HUDEP-2 (cell line): ENCODE data around the gene CSPG5.

ENCODE experiments used
- DNase-seq, 76 experiments: peaks; one replicate each; lab custom pipeline; 2025; ENCODE audit not compliant: unreplicated experiment in 76 of 76; lab: John Stamatoyannopoulos, UW

CSPG5 gene

GRCh38 chr3:47588053-47588452, 9.4 kb upstream of the CSPG5 start:
- no peak for DNase-seq

GRCh38 chr3:47586746-47587145, 8.1 kb upstream of the CSPG5 start:
- DNase-seq: no peak

GRCh38 chr3:47583320-47584075, 4.8 kb upstream of the CSPG5 start:
- DNase-seq: no peak

- DNase-seq: no peak
Measured at GRCh38 chr3:47581835-47582234, 3.2 kb upstream of the CSPG5 start.

- DNase-seq: no peak
Measured at GRCh38 chr3:47581422-47581821, 2.8 kb upstream of the CSPG5 start.

- DNase-seq: no peak
Measured at GRCh38 chr3:47580481-47580880, 1.8 kb upstream of the CSPG5 start.

- DNase-seq: no peak
Measured at GRCh38 chr3:47579875-47580274, 1.2 kb upstream of the CSPG5 start.

- peak in 49 of 76 experiments; percentile 4 to 64 (median 41) for DNase-seq
Measured at GRCh38 chr3:47578119-47578632, 489 bp downstream of the CSPG5 start.

- DNase-seq: no peak
Measured at GRCh38 chr3:47577583-47578118, 1.0 kb downstream of the CSPG5 start.

GRCh38 chr3:47573190-47574172, 5.2 kb downstream of the CSPG5 start:
- no peak for DNase-seq

GRCh38 chr3:47571391-47572175, 7.1 kb downstream of the CSPG5 start:
- DNase-seq: no peak

GRCh38 chr3:47568901-47569300, 9.8 kb downstream of the CSPG5 start:
- peak in 22 of 76 experiments; percentile 8 to 43 (median 16) for DNase-seq

- DNase-seq: no peak
Measured at GRCh38 chr3:47567149-47567548, 11.5 kb downstream of the CSPG5 start.

- DNase-seq: no peak
Measured at GRCh38 chr3:47566667-47567066, 12.0 kb downstream of the CSPG5 start.

- no peak for DNase-seq
Measured at GRCh38 chr3:47565734-47566550, 12.7 kb downstream of the CSPG5 start.

- DNase-seq: no peak
Measured at GRCh38 chr3:47556351-47556750, 22.3 kb downstream of the CSPG5 start.

GRCh38 chr3:47554335-47554734, 24.3 kb downstream of the CSPG5 start:
- DNase-seq: no peak

- no peak for DNase-seq
Measured at GRCh38 chr3:47553407-47553806, 25.3 kb downstream of the CSPG5 start.

- DNase-seq: no peak
Measured at GRCh38 chr3:47542471-47543173, 36.0 kb downstream of the CSPG5 start.
